ENCODE results near the gene TMEM116. TPM values are rescaled to one million over a fixed set of nuclear protein-coding genes. Genes with fewer than 3 reads are reported as not detected.

TMEM116 gene
- total and polyA plus RNA-seq, 2 of the 4 experiments (the other 2 are of a cell fraction) = 5.5 to 8.4 TPM

DNA sequence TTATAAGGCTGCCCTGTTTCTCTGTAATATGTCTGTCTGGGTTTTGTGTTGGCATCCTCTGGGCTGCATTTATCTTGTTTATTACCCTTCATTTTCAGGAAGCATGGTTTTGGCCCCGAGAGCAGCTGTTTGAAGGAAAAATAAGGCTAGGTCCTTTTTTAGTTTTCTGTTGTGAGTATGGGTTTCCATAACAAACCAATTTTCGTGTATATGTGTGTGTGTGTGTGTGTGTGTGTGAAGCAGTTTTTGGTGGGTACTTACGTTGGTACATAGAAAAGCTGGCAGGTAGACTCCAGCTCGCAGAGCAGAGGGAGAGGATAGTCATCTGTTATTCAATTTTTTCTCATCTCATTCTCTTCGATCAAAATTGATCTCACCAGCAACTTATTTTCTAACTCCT is 118.4 kb downstream of the TMEM116 start:
- in situ Hi-C loops (cut with MboI; ENCODE audit: low sequenced_read_pairs) (no loop called here), intact Hi-C loops (cut with micrococcal nuclease) (no loop called here), dilution Hi-C loops (cut with HindIII; ENCODE audit: low sequenced_read_pairs, unreplicated experiment) (no loop called here)
- H2BK5ac ChIP-seq (ENCODE audit: low read depth, low read length, poor library complexity, severe bottlenecking) = no peak overlapping the region
- no peaks in the 10 kb centered on the region for H3K9me3 ChIP-seq (ENCODE audit: control insufficient read depth, insufficient read depth, low read length)
- ATAC-seq (ENCODE audit: low read depth) (no peak), DNase-seq (no peak)
- no peak overlapping the region for H3K4me2 ChIP-seq (ENCODE audit: low read depth, low read length)
- TF ChIP-seq MAZ (IDR thresholded peaks at IDR 0.05; ENCODE audit: borderline replicate concordance, low read depth, low read length) = no peak
- no peak for TF ChIP-seq NFE2L2 (IDR thresholded peaks at IDR 0.05; ENCODE audit: low read depth, low read length)
- no peak for TF ChIP-seq FOS (IDR thresholded peaks at IDR 0.05; ENCODE audit: low read depth, low read length)
- no peak for TF ChIP-seq POLR2A (IDR thresholded peaks at IDR 0.05; ENCODE audit: low read depth, low read length)
- TF ChIP-seq MXI1 (IDR thresholded peaks at IDR 0.05; ENCODE audit: borderline replicate concordance, low read depth, low read length) = no peak
- H3K4me1 ChIP-seq (ENCODE audit: control insufficient read depth, insufficient read depth, low read length) = no peaks in the 10 kb centered on the region
- H2AK5ac ChIP-seq (ENCODE audit: low read depth, low read length) = no peak overlapping the region
- no peak overlapping the region for H2BK15ac ChIP-seq (ENCODE audit: low read depth, low read length)
- BruUV-seq (replicated peaks) = no TSS peak
- H2BK20ac ChIP-seq (ENCODE audit: low read depth, low read length) = no peak overlapping the region
- H4K8ac ChIP-seq (ENCODE audit: low read depth in 2 of 2, low read length in 2 of 2) = no peak overlapping the region
- H3K27me3 ChIP-seq (ENCODE audit: control insufficient read depth, insufficient read depth, low read length) = no peaks in the 10 kb centered on the region
- H2BK120ac ChIP-seq (ENCODE audit: low read depth, low read length) = no peak overlapping the region
- H3K79me1 ChIP-seq (ENCODE audit: low read depth in 1 of 2, low read length in 2 of 2) = no peaks in the 10 kb centered on the region; a peak in 1 of 4 replicates
- peaks cover 34% of the 10 kb centered on the region for H3K36me3 ChIP-seq (ENCODE audit: control insufficient read depth, insufficient read depth, low read length)
- H3K4ac ChIP-seq (ENCODE audit: low read depth, low read length) = no peak overlapping the region
- ChIA-PET CTCF (interaction anchor here (0.6 kb wide), 1 partner anchor 31 kb away, joined by 3 read pairs; no protein-coding TSS in a partner anchor), POLR2A (ENCODE audit: unreplicated experiment) (no interaction called here)
- no CpG with 5 or more reads among the region's 5 CpGs for WGBS, 2 experiments (ENCODE audit: extremely low coverage in 2 of 2, insufficient read length in 1 of 2)
- H3K4me3 ChIP-seq (ENCODE audit: insufficient read depth, low read depth, low read length) = no peak overlapping the region
- no peak overlapping the region for H2AFZ ChIP-seq (replicated peaks; ENCODE audit: low read length, poor library complexity)
- no peak overlapping the region for H3K27ac ChIP-seq (ENCODE audit: insufficient read depth, low read length)
- H4K91ac ChIP-seq (ENCODE audit: insufficient read depth, low read depth, low read length) = no peak overlapping the region
- H4K20me1 ChIP-seq (ENCODE audit: insufficient read depth, low read length) = no peaks in the 10 kb centered on the region
- no peaks in the 10 kb centered on the region for H3K9me1 ChIP-seq (ENCODE audit: insufficient read depth, low read length)
- no peak overlapping the region for H3K14ac ChIP-seq (replicated peaks; ENCODE audit: low read depth, low read length)
- H3K18ac ChIP-seq (ENCODE audit: low read depth, low read length) = no peak overlapping the region
- H3K9ac ChIP-seq (ENCODE audit: low read depth, low read length) = no peak overlapping the region
- H2AK9ac ChIP-seq (replicated peaks; ENCODE audit: low read depth, low read length, poor library complexity) = no peak overlapping the region
- H3K23ac ChIP-seq (ENCODE audit: low read depth, low read length) = no peak overlapping the region
- H3K56ac ChIP-seq (ENCODE audit: extremely low read depth, insufficient read depth, low read length) = no peak overlapping the region
- H4K5ac ChIP-seq (ENCODE audit: low read depth, low read length) = no peak overlapping the region
